Measurements from ENCODE around the gene ZMIZ1. TPM values are rescaled to one million over a fixed set of nuclear protein-coding genes. Genes with fewer than 3 reads are reported as not detected.
"Not testable (repeated sequence)": the region's sequence is repeated elsewhere in the genome, so short reads cannot be mapped to it uniquely, and the experiment has no call there.

The ZMIZ1 gene
- total RNA-seq, 4 donors from 2014 or later: 65.5 to 88.2 (median 69.3) TPM

DNA sequence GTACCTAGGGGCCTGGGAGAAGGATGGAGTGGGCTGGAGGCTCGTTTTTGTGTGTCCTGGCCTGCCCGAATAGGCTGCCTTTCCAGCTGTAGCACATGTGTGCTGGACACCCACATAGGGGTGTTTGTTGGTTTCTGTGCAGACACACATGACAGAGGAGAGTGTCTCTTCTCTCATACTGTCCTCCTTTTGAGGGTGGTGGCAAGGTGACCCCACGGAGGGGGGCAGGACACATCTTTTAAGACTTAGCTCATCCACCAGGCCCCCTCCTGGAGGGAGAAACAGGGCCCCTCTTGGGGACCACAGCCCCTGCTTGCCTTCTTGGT is 206.3 kb downstream of the ZMIZ1 start:
- H3K4me1 ChIP-seq: peaks cover 6 to 74% (median 38%) of the 10 kb centered on the region in 4 donors
- H3K9me3 ChIP-seq: no peaks in the 10 kb centered on the region
- TF ChIP-seq EP300 (IDR thresholded peaks at IDR 0.05) (no peak), POLR2A (IDR thresholded peaks at IDR 0.05) (no peak), CTCF (IDR thresholded peaks at IDR 0.05) (no peak)
- no peak for DNase-seq (ENCODE audit: low spot score in 2 of 2)
- WGBS, 2 donors: 11 to 37% methylated on average over 3 of the region's 3 CpGs
- H3K36me3 ChIP-seq: peaks cover 0 to 32% (median 9%) of the 10 kb centered on the region in 3 donors
- H3K27me3 ChIP-seq: no peaks in the 10 kb centered on the region
- H3K27ac ChIP-seq: peak overlapping the region; percentile 74 to 95 (median 86)
- no peak overlapping the region for H3K4me3 ChIP-seq

DNA sequence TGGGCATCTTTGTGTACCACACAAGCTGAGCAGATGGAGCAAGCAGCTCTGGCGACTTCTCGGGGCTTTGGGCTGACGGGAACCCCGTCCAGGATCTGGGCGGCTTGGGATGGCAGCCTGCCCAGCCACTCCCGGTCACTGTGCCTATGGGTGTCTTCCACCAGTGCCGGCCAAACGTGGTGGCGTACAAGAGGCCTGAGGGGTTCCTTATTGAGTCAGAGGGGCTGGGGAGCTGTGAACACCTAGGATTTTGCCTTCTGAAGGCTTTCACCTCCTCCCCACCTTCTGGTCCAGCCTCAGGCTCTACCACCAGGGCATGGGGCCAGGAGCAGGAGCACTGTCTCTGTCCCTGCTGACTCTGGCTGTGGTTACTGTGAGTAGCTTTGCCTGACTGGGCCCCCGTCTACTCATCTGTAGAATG is 206.7 kb downstream of the ZMIZ1 start:
- 13 to 33% methylated on average over 7 to 9 of the region's 10 CpGs for WGBS, 2 donors
- TF ChIP-seq CTCF (IDR thresholded peaks at IDR 0.05): no peak
- no peak for TF ChIP-seq POLR2A (IDR thresholded peaks at IDR 0.05)
- TF ChIP-seq EP300 (IDR thresholded peaks at IDR 0.05): no peak

GRCh38 chr10:79277579-79278269 is 209.0 kb downstream of the ZMIZ1 start:
- Histone ChIP-seq H3K9me3 (no peaks in the 10 kb centered on the region), H3K4me3 (no peak overlapping the region), H3K27me3 (no peaks in the 10 kb centered on the region), H3K27ac (peak overlapping the region in 2 of 4 donors; percentile 34 to 92), H3K4me1 (peaks cover 6 to 63% (median 35%) of the 10 kb centered on the region in 4 donors), H3K36me3 (peaks cover 0 to 41% (median 9%) of the 10 kb centered on the region in 3 donors)
- DNase-seq (ENCODE audit: low spot score in 2 of 2): no peak
- WGBS, 2 donors: 76 to 78% methylated on average over 8 to 13 of the region's 13 CpGs
- TF ChIP-seq POLR2A (IDR thresholded peaks at IDR 0.05): no peak
- no peak for TF ChIP-seq CTCF (IDR thresholded peaks at IDR 0.05)
- TF ChIP-seq EP300 (IDR thresholded peaks at IDR 0.05): no peak

More for the DNA sequence above, 206.7 kb downstream of the ZMIZ1 start:
- H3K4me3 ChIP-seq: no peak overlapping the region
- peak in 1 of 2 donors; percentile 41 for DNase-seq (ENCODE audit: low spot score in 2 of 2)
- H3K36me3 ChIP-seq: peaks cover 0 to 34% (median 9%) of the 10 kb centered on the region in 3 donors
- H3K4me1 ChIP-seq: peaks cover 6 to 70% (median 37%) of the 10 kb centered on the region in 4 donors
- H3K27ac ChIP-seq: peak overlapping the region; percentile 74 to 95 (median 86)
- no peaks in the 10 kb centered on the region for H3K9me3 ChIP-seq
- H3K27me3 ChIP-seq: no peaks in the 10 kb centered on the region

DNA sequence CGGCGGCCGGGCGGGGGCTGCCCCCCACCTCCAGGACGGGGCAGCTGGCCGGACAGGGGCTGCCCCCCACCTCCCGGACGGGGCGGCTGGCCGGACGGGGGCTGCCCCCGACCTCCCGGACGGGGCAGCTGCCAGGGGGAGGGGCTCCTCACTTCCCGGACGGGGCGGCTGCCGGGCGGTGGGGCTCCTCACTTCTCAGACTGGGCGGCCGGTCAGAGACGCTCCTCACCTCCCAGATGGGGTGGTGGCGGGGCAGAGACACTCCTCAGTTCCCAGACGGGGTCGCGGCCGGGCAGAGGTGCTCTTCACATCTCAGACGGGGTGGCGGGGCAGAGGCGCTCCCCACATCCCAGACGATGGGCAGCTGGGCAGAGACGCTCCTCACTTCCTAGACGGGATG is 210.3 kb downstream of the ZMIZ1 start:
- not testable (repeated sequence) for H3K27me3 ChIP-seq; DNase-seq (ENCODE audit: low spot score in 2 of 2); H3K27ac ChIP-seq; H3K4me3 ChIP-seq; H3K9me3 ChIP-seq
- peaks cover 0 to 44% (median 9%) of the 10 kb centered on the region in 3 donors for H3K36me3 ChIP-seq
- 94% methylated on average over 17 of the region's 33 CpGs for WGBS, 2 donors
- peaks cover 0 to 59% (median 22%) of the 10 kb centered on the region in 4 donors for H3K4me1 ChIP-seq

DNA sequence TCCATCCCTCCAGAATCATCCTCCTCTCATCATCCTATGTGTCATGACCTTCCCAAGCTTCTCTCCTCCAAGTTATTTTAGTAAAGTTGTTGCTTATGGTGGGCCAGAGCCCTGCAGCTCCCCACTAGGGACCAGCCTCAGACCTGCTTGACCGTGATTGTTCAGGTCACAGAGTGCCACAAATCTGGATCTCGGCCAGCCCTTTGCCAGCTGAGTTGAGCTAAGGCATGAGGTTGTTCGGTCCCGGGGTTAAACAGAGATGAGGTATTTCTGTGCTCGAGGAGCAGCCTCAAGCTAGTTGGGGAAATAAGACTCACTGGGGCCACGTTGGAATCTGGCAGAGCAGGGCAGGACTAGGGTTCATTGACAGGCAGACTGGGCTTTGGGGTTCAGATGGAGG is 212.2 kb downstream of the ZMIZ1 start:
- H3K9me3 ChIP-seq: no peaks in the 10 kb centered on the region
- peaks cover 0 to 53% (median 9%) of the 10 kb centered on the region in 3 donors for H3K36me3 ChIP-seq
- H3K27ac ChIP-seq: peak overlapping the region in 1 of 4 donors; percentile 18
- H3K27me3 ChIP-seq: no peaks in the 10 kb centered on the region
- DNase-seq (ENCODE audit: low spot score in 2 of 2): no peak
- WGBS, 2 donors: 54 to 59% methylated on average over 6 of the region's 6 CpGs
- H3K4me3 ChIP-seq: no peak overlapping the region
- H3K4me1 ChIP-seq: peaks cover 0 to 55% (median 17%) of the 10 kb centered on the region in 4 donors
- TF ChIP-seq CTCF (IDR thresholded peaks at IDR 0.05) (no peak), EP300 (IDR thresholded peaks at IDR 0.05) (no peak), POLR2A (IDR thresholded peaks at IDR 0.05) (no peak)
